Lung (tissue), 12 donors: Measurements from ENCODE around the gene SH3PXD2A. TPM values are rescaled to one million over a fixed set of nuclear protein-coding genes. Genes with fewer than 3 reads are reported as not detected.
"Not testable (repeated sequence)": the region's sequence is repeated elsewhere in the genome, so short reads cannot be mapped to it uniquely, and the experiment has no call there.

Experiments used
- ATAC-seq: fragments of 200-7000 bp; cut with Tn5 transposase; one replicate; pipeline ENCODE4 v1.9.1; 2020; ENCODE audit warnings: moderate number of reproducible peaks; ENCODE audit not compliant: insufficient read depth, low FRiP score
- DNase-seq, 3 donors: peaks; one replicate each; pipeline ENCODE4 v3.0.0-alpha.2; 2013 to 2017
- H3K27ac ChIP-seq, 2 donors: one replicate each; pipeline ENCODE4 v1.5.1; 2013; ENCODE audit warnings: mild to moderate bottlenecking in 2 of 2, moderate library complexity in 2 of 2, control low read depth in 1 of 2, inconsistent platforms in 1 of 2, low read depth in 1 of 2, low read length in 1 of 2
- H3K27me3 ChIP-seq, 3 donors: one replicate each; pipeline ENCODE4 v1.5.1; 2013; ENCODE audit warnings: low read length in 2 of 3; ENCODE audit not compliant: control insufficient read depth in 3 of 3, insufficient read depth in 3 of 3
- H3K36me3 ChIP-seq, 4 donors: one replicate each; pipeline ENCODE4 v1.5.1; 2013; ENCODE audit warnings: low read length in 4 of 4, mild to moderate bottlenecking in 1 of 4, moderate library complexity in 1 of 4; ENCODE audit not compliant: control insufficient read depth in 4 of 4, insufficient read depth in 4 of 4
- H3K4me1 ChIP-seq, 5 donors: one replicate each; pipeline ENCODE4 v1.5.1; 2013; ENCODE audit warnings: low read length in 5 of 5, mild to moderate bottlenecking in 2 of 5, moderate library complexity in 1 of 5; ENCODE audit not compliant: control insufficient read depth in 5 of 5, insufficient read depth in 5 of 5
- H3K4me3 ChIP-seq: one replicate; pipeline ENCODE4 v1.5.1; 2013; ENCODE audit warnings: mild to moderate bottlenecking, control low read depth, moderate library complexity
- H3K9ac ChIP-seq, 2 donors: one replicate each; pipeline ENCODE4 v1.5.1; 2013; ENCODE audit warnings: low read length in 2 of 2, control low read depth in 1 of 2; ENCODE audit not compliant: insufficient read depth in 1 of 2
- H3K9me3 ChIP-seq, 4 donors: one replicate each; pipeline ENCODE4 v1.5.1; 2013; ENCODE audit warnings: low read length in 3 of 4, mild to moderate bottlenecking in 1 of 4, moderate library complexity in 1 of 4; ENCODE audit not compliant: control insufficient read depth in 4 of 4, insufficient read depth in 3 of 4
- CTCF ChIP-seq: IDR thresholded peaks from 2 replicates; pipeline ENCODE4 v1.5.1; 2012; ENCODE audit warnings: mild to moderate bottlenecking; ENCODE audit errors: control extremely low read depth, extremely low read depth
- WGBS, 2 donors: extraction: QIAGEN DNeasy Blood & Tissue Kit; methylation state at CpG; one replicate each; pipeline ENCODE4 v1.1.7; 2013; 5-methylcytosine and 5-hydroxymethylcytosine counted together
- polyA plus RNA-seq, 2 donors: library from polyadenylated mRNA; stranded (reverse); fragments of 200-250 nt; gene quantifications; one replicate each; pipeline ENCODE4 v1.2.1, GENCODE V29; 2013
- total RNA-seq, 2 donors: library from RNA; depleted of rRNA in 1 of 2; stranded (reverse); fragments of >200 nt in 1 of 2; gene quantifications; one replicate each; pipeline ENCODE4 v1.2.1, GENCODE V29; 2014 to 2021
- donor health status: control.
- donor health status: control.
- donor health status: Bipolar disorder and iron deficiency.
- donor health status: healthy.
- donor health status: DM: yes; HTN: yes; CAD: no.

The SH3PXD2A gene
- total and polyA plus RNA-seq, 4 donors = 9.9 to 53.2 (median 29.2) TPM

GRCh38 chr10:103732339-103733044 is 122.9 kb downstream of the SH3PXD2A start:
- no peak for DNase-seq
- 84 to 94% methylated on average over 14 of the region's 14 CpGs for WGBS, 2 donors

GRCh38 chr10:103731609-103732270 is 123.6 kb downstream of the SH3PXD2A start:
- Histone ChIP-seq H3K27me3 (no peaks in the 10 kb centered on the region), H3K4me1 (peaks cover 0 to 22% (median 14%) of the 10 kb centered on the region in 5 donors), H3K9ac (no peak overlapping the region), H3K36me3 (peaks cover 0 to 3% (median 2%) of the 10 kb centered on the region in 4 donors), H3K27ac (no peak overlapping the region), H3K4me3 (no peak overlapping the region), H3K9me3 (peaks cover 0 to 2% (median 0%) of the 10 kb centered on the region in 4 donors)
- DNase-seq = no peak
- ATAC-seq = no peak
- WGBS, 2 donors = 39 to 55% methylated on average over 3 of the region's 3 CpGs
- no peak for TF ChIP-seq CTCF

More at GRCh38 chr10:103732339-103733044, 122.9 kb downstream of the SH3PXD2A start:
- no peak for ATAC-seq
- Histone ChIP-seq H3K9me3 (peaks cover 0 to 2% (median 0%) of the 10 kb centered on the region in 4 donors), H3K4me1 (peaks cover 0 to 20% (median 6%) of the 10 kb centered on the region in 5 donors), H3K27me3 (no peaks in the 10 kb centered on the region), H3K9ac (no peak overlapping the region), H3K4me3 (no peak overlapping the region), H3K36me3 (peaks cover 0 to 3% (median 2%) of the 10 kb centered on the region in 4 donors), H3K27ac (no peak overlapping the region)
- TF ChIP-seq CTCF = no peak

- WGBS, 2 donors = 92 to 97% methylated on average over 4 of the region's 4 CpGs
Observed at GRCh38 chr10:103731026-103731425, 124.3 kb downstream of the SH3PXD2A start.

GRCh38 chr10:103729851-103730250 is 125.5 kb downstream of the SH3PXD2A start:
- H3K4me1 ChIP-seq = peaks cover 0 to 25% (median 14%) of the 10 kb centered on the region in 5 donors
- ATAC-seq = no peak
- H3K9ac ChIP-seq = no peak overlapping the region
- no peaks in the 10 kb centered on the region for H3K27me3 ChIP-seq
- H3K4me3 ChIP-seq = no peak overlapping the region
- no peak for DNase-seq
- peaks cover 0 to 2% (median 0%) of the 10 kb centered on the region in 4 donors for H3K9me3 ChIP-seq
- H3K27ac ChIP-seq = no peak overlapping the region
- 86 to 89% methylated on average over 5 of the region's 5 CpGs for WGBS, 2 donors
- TF ChIP-seq CTCF = no peak
- H3K36me3 ChIP-seq = peaks cover 0 to 4% (median 1%) of the 10 kb centered on the region in 4 donors

More at GRCh38 chr10:103731026-103731425, 124.3 kb downstream of the SH3PXD2A start:
- not testable (repeated sequence) for H3K4me3 ChIP-seq, H3K36me3 ChIP-seq, DNase-seq, H3K27me3 ChIP-seq, ATAC-seq, H3K27ac ChIP-seq, H3K9ac ChIP-seq, H3K9me3 ChIP-seq
- H3K4me1 ChIP-seq = peaks cover 0 to 25% (median 12%) of the 10 kb centered on the region in 5 donors
